Skin epidermis (tissue), 12 donors: ENCODE measurements around the gene VIPAS39.

ENCODE experiments used
- H3K27ac ChIP-seq, 21 experiments: fragments of 200-600 bp; sonication (generic) in 11 of 21; one replicate each; pipeline ENCODE4 v1.5.0; 2020; ENCODE audit warnings: mild to moderate bottlenecking in 3 of 21, inconsistent platforms in 2 of 21, moderate library complexity in 2 of 21
- H3K4me3 ChIP-seq, 7 experiments: fragments of 200-600 bp; sonication (generic) in 2 of 7; one replicate each; pipeline ENCODE4 v1.5.0; 2020; ENCODE audit warnings: inconsistent platforms in 2 of 7, mild to moderate bottlenecking in 2 of 7, moderate library complexity in 1 of 7

The VIPAS39 gene

DNA sequence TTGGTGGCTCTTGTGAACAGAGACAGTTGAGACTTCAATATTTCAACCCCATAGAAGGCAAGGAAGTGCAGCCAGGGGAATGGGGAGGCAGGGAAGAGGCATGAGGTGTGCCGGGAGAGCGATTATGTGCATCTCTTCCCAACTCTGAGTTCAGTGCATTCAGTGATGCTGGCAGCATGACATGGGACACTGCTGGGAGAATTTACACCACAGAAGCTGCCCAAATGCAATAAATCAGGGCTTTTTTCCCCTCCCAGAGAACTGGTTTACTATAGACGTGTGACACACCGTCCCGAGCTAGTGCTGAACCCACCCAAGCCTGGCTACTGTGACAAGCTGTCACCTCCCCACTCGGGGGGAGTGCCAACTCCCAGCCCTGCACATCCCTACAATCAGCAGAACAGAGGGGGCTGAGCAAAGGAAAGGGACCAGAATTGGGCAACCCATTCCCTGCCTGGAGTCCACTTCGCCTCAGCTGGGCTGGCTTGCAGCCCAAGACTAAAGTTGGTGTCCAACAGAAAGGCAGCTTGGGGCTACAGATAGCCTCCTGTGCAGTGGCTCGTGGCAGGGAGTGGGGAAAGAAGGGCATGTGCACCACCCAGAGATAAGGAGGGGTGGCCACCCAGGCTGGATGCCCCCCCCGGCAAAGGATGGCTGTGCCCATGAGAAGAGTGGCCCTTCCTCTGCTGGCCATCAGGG lies 17.2 kb upstream of the VIPAS39 start:
- H3K27ac ChIP-seq = no peak overlapping the region

GRCh38 chr14:77473921-77474320 lies 16.5 kb upstream of the VIPAS39 start:
- H3K27ac ChIP-seq = no peak overlapping the region

More for the DNA sequence above, 17.2 kb upstream of the VIPAS39 start:
- no peak overlapping the region for H3K4me3 ChIP-seq

DNA sequence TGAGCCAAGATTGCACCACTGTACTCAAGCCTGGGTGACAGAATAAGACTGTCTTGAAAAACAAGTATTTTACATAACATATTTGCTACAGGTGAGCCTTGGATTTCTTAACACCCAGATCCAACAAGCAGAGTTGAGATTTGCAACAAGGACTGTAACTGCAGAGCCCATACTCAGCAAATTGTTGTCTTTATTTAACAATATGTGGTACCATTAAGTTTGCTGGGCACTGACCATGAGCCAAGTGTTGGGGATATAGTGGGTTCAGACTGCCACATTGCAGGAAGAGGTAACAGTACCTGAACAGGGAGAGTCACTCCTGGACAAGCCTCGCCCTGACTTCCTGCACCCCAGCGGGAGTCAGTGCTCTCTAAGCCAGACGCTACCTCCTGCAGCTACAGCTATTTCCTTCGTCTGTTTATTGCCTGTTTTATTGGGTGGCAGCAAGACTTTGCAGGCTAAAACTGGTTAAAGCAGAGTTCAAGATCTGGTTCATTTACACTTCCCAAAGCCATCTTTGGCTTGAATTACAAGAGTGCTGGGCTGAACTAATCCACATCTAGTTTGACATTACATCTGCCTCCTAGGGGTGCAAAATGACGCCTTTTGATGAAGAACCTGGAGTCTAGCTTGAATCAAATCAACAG lies 12.9 kb upstream of the VIPAS39 start:
- H3K27ac ChIP-seq = no peak overlapping the region
- H3K4me3 ChIP-seq = no peak overlapping the region

More at GRCh38 chr14:77473921-77474320, 16.5 kb upstream of the VIPAS39 start:
- no peak overlapping the region for H3K4me3 ChIP-seq

- Histone ChIP-seq H3K27ac (no peak overlapping the region), H3K4me3 (no peak overlapping the region)
These were observed 12.1 kb upstream of the VIPAS39 start for GRCh38 chr14:77469539-77469938.

GRCh38 chr14:77469067-77469505 lies 11.7 kb upstream of the VIPAS39 start:
- Histone ChIP-seq H3K4me3 (no peak overlapping the region), H3K27ac (no peak overlapping the region)

GRCh38 chr14:77467801-77468200 lies 10.4 kb upstream of the VIPAS39 start:
- no peak overlapping the region for H3K4me3 ChIP-seq

DNA sequence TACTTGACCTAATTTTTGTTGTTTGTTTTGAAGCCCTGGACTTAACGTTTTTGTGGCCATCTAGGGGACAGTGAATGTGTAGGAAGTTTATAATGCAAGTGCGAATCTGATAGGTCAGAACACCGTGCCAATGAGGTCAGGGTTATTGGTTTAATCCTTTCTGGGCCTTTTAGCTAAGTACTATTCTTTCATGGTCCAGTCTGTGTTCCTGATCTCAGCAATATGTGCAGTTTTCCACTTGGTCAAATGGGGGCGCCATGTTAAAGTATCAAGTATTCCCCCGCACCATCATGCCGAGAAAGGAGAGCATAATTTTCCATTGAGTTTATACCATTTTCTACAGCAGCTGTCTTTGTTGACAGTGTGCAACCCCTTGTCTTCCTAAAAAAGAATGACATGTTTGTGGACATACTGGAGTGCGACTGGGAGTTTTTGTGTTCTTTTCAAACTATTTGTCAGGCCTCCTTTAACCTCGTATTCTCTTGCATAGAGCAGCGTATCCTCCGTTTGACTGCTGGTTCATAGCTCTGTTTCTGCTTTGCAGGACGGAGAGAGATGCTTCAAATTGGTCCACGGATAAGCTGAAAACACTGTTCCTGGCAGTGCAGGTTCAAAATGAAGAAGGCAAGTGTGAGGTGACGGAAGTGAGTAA lies 1.8 kb upstream of the VIPAS39 start:
- peak overlapping the region in 4 of 21 experiments; percentile 91 to 98 (median 95) for H3K27ac ChIP-seq
- peak overlapping the region; percentile 84 to 99 (median 94) for H3K4me3 ChIP-seq

More at GRCh38 chr14:77467801-77468200, 10.4 kb upstream of the VIPAS39 start:
- H3K27ac ChIP-seq = no peak overlapping the region

- peak overlapping the region; percentile 84 to 99 (median 94) for H3K4me3 ChIP-seq
These were observed 999 bp upstream of the VIPAS39 start for GRCh38 chr14:77458249-77458950.

DNA sequence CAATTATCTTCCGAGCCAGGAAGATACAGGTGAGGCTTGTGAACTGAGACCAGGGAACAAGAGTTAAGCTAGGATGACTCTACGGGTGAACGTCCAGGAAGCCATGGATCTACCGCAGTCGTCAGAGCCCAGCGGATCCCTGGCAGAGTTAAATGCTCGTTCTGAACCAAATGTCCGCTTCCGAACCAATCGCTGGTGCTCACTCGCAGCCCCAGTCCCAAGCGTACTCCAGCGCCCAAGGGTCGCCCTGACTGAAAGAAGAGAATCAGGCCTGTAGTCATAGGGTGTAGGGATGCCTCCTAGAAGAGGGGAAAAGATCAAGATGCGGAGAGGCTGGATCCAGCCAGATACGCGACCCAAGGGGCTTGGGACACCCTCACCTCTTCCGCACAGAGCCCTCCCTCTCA lies 283 bp downstream of the VIPAS39 start:
- peak overlapping the region; percentile 84 to 99 (median 94) for H3K4me3 ChIP-seq
- H3K27ac ChIP-seq = peak overlapping the region; percentile 13 to 98 (median 92)

More at GRCh38 chr14:77458249-77458950, 999 bp upstream of the VIPAS39 start:
- peak overlapping the region; percentile 65 to 98 (median 92) for H3K27ac ChIP-seq

- Histone ChIP-seq H3K27ac (peak overlapping the region in 2 of 21 experiments; percentile 94 to 95), H3K4me3 (peak overlapping the region in 2 of 7 experiments; percentile 95 to 96)
These were observed 1.3 kb downstream of the VIPAS39 start for GRCh38 chr14:77455966-77456640.

DNA sequence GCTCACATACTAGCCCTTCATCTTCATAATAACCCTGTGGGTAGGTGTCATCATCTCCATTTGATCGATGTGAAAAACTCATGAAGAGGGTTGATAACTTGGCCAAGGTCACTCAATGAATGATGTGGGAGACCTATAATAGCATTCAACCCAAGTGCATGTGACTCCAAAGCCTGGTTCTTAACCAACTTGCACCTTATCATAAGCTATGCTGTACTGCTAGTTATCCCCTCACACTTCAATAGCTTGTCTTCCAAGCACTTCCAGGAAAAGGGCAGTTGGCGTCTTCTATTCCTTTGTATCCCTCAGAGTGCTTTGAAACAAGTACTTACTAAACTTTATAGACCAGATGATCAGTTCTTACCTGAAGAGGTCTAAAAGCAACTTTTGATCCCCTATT lies 15.2 kb downstream of the VIPAS39 start:
- H3K27ac ChIP-seq = no peak overlapping the region
- H3K4me3 ChIP-seq = no peak overlapping the region

- no peak overlapping the region for H3K27ac ChIP-seq
- no peak overlapping the region for H3K4me3 ChIP-seq
These were observed 17.5 kb downstream of the VIPAS39 start for GRCh38 chr14:77439861-77440260.

- H3K4me3 ChIP-seq = no peak overlapping the region
- no peak overlapping the region for H3K27ac ChIP-seq
These were observed 18.8 kb downstream of the VIPAS39 start for GRCh38 chr14:77438596-77438995.

DNA sequence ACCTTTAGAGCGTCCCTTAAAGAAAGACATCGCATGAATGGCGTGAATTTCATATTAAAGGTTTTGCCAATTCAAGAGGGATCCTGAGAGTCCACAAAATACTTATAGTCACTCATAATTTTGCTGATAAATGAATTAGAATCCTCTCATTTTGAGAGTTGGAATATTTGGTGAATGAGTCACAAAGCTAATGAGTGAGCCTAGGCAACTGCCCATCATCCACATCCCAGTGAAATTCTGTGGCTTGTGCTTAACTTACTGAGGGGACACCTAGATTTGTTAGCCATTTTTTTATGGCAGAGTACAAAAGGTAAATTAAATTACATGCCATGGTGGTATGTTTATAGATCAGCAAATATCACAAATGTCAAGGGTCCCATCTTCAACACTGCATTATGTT lies 21.4 kb downstream of the VIPAS39 start:
- no peak overlapping the region for H3K4me3 ChIP-seq
- no peak overlapping the region for H3K27ac ChIP-seq

DNA sequence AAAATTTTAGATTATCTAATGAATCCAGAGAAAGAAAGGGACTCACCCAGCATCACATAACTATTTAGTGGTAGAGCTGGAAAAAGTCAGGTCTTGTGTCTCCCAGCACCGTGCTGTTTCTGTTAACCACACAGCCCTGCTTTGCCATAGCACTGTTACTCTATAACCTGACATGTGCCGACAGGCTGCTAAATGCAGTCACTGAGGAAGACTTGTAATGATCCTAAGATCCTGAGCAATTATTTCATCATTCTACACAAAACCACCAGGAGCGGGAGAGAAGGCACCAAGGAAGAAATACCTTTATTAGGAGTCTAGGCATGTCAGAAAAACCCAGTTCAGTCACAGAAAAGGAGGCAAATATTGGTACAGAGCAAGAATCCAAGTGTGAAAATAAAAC lies 31.0 kb downstream of the VIPAS39 start:
- no peak overlapping the region for H3K4me3 ChIP-seq
- H3K27ac ChIP-seq = no peak overlapping the region

GRCh38 chr14:77424862-77425261 lies 32.5 kb downstream of the VIPAS39 start:
- H3K27ac ChIP-seq = no peak overlapping the region
- H3K4me3 ChIP-seq = no peak overlapping the region

GRCh38 chr14:77423423-77423822 lies 34.0 kb downstream of the VIPAS39 start, which contains the start of gene NOXRED1:
NOXRED1 (minus strand) TSS chr14:77423523; CDS start chr14:77422889, 634 bp downstream.
- Histone ChIP-seq H3K27ac (no peak within 1 kb of the TSS), H3K4me3 (no peak within 1 kb of the TSS)

GRCh38 chr14:77421201-77421600 lies 36.2 kb downstream of the VIPAS39 start:
- Histone ChIP-seq H3K4me3 (no peak overlapping the region), H3K27ac (no peak overlapping the region)

- no peak overlapping the region for H3K27ac ChIP-seq
- no peak overlapping the region for H3K4me3 ChIP-seq
These were observed 40.6 kb downstream of the VIPAS39 start for GRCh38 chr14:77416836-77417235.
